Thyroid gland (tissue), 4 donors: Measurements from ENCODE around the gene CNNM3.

ENCODE experiments used
- CTCF ChIP-seq, 6 experiments: fragments of 200-600 bp in 3 of 6; fragments of 450-650 bp in 3 of 6; sonication (generic) in 3 of 6; IDR thresholded peaks; one replicate each; pipeline ENCODE4 v1.5.1; 2016 to 2019; ENCODE audit warnings: antibody characterized with exemption in 6 of 6, mild to moderate bottlenecking in 2 of 6, inconsistent platforms in 1 of 6, moderate library complexity in 1 of 6
- POLR2A ChIP-seq, 2 donors: fragments of 450-650 bp; IDR thresholded peaks; one replicate each; pipeline ENCODE4 v1.6.1; 2017; ENCODE audit warnings: antibody characterized with exemption in 2 of 2, mild to moderate bottlenecking in 2 of 2, moderate library complexity in 1 of 2

GRCh38 chr2:96825057-96825456 is 9.0 kb downstream of the CNNM3 start:
- no peak for TF ChIP-seq CTCF (IDR thresholded peaks at IDR 0.05)
- TF ChIP-seq POLR2A (IDR thresholded peaks at IDR 0.05) = no peak
